H9 (cell line): ENCODE data around the gene STPG1. TPM values are rescaled to one million over a fixed set of nuclear protein-coding genes. Genes with fewer than 3 reads are reported as not detected.
"Not testable (repeated sequence)": the region's sequence is repeated elsewhere in the genome, so short reads cannot be mapped to it uniquely, and the experiment has no call there.

Source experiments
- DNase-seq: peaks from one replicate; pipeline ENCODE4 v3.0.0-alpha.2; 2017
- H2AFZ ChIP-seq: one replicate; pipeline ENCODE4 v1.6.1; 2013; ENCODE audit warnings: mild to moderate bottlenecking, low read length, control low read depth, moderate library complexity
- H2AK5ac ChIP-seq: 2 replicates; pipeline ENCODE4 v1.6.1; 2013; ENCODE audit warnings: low read length, control low read depth, mixed read lengths; ENCODE audit not compliant: insufficient read length
- H2BK120ac ChIP-seq: one replicate; pipeline ENCODE4 v1.6.1; 2013; ENCODE audit warnings: low read depth, mild to moderate bottlenecking, low read length, control low read depth, inconsistent platforms; ENCODE audit not compliant: poor library complexity, severe bottlenecking
- H2BK12ac ChIP-seq: 2 replicates; pipeline ENCODE4 v1.6.1; 2013; ENCODE audit warnings: low read length, control low read depth, mixed read lengths, low read depth; ENCODE audit not compliant: insufficient read length
- H2BK15ac ChIP-seq: 2 replicates; pipeline ENCODE4 v1.6.1; 2013; ENCODE audit warnings: low read depth, low read length, control low read depth
- H2BK20ac ChIP-seq: one replicate; pipeline ENCODE4 v1.6.1; 2013; ENCODE audit warnings: low read depth, mild to moderate bottlenecking, low read length, control low read depth, inconsistent platforms; ENCODE audit not compliant: poor library complexity, severe bottlenecking
- H2BK5ac ChIP-seq: 2 replicates; pipeline ENCODE4 v1.6.1; 2013; ENCODE audit warnings: low read length, control low read depth, mixed read lengths; ENCODE audit not compliant: insufficient read length
- H3K14ac ChIP-seq: 2 replicates; pipeline ENCODE4 v1.6.1; 2013; ENCODE audit warnings: low read length, control low read depth; ENCODE audit not compliant: insufficient read depth
- H3K18ac ChIP-seq: 2 replicates; pipeline ENCODE4 v1.6.1; 2013; ENCODE audit warnings: low read depth, mild to moderate bottlenecking, mixed read lengths, low read length, control low read depth; ENCODE audit not compliant: insufficient read length
- H3K23ac ChIP-seq: 2 replicates; pipeline ENCODE4 v1.6.1; 2013; ENCODE audit warnings: low read length, control low read depth, mixed read lengths, low read depth; ENCODE audit not compliant: insufficient read length
- H3K23me2 ChIP-seq: 2 replicates; pipeline ENCODE4 v1.6.1; 2013; ENCODE audit warnings: low read depth, mild to moderate bottlenecking, mixed read lengths, low read length, control low read depth; ENCODE audit not compliant: insufficient read length, poor library complexity, severe bottlenecking
- H3K27ac ChIP-seq: 2 replicates; pipeline ENCODE4 v1.5.1; 2013; ENCODE audit warnings: low read length, control low read depth, mixed read lengths, low read depth; ENCODE audit not compliant: insufficient read length
- H3K27me3 ChIP-seq: 2 replicates; pipeline ENCODE4 v1.6.1; 2013; ENCODE audit warnings: low read length, control low read depth, inconsistent platforms; ENCODE audit not compliant: insufficient read depth
- H3K4ac ChIP-seq: 2 replicates; pipeline ENCODE4 v1.6.1; 2013; ENCODE audit warnings: low read depth, mild to moderate bottlenecking, control low read depth, inconsistent platforms, low read length, moderate library complexity
- H3K4me1 ChIP-seq: 2 replicates; pipeline ENCODE4 v1.6.1; 2013; ENCODE audit warnings: low read length, control low read depth, inconsistent platforms; ENCODE audit not compliant: insufficient read depth
- H3K4me2 ChIP-seq: 2 replicates; pipeline ENCODE4 v1.6.1; 2013; ENCODE audit warnings: low read length, control low read depth, mixed read lengths; ENCODE audit not compliant: insufficient read length, insufficient read depth
- H3K56ac ChIP-seq: 2 replicates; pipeline ENCODE4 v1.6.1; 2013; ENCODE audit warnings: low read depth, mild to moderate bottlenecking, mixed read lengths, low read length, control low read depth; ENCODE audit not compliant: insufficient read length
- H3K79me1 ChIP-seq: 2 replicates; pipeline ENCODE4 v1.6.1; 2013; ENCODE audit warnings: low read depth, mild to moderate bottlenecking, moderate library complexity, low read length, control low read depth, inconsistent platforms; ENCODE audit not compliant: insufficient read depth, poor library complexity, severe bottlenecking
- H3K79me2 ChIP-seq: 2 replicates; pipeline ENCODE4 v1.6.1; 2013; ENCODE audit warnings: low read length, control low read depth, inconsistent platforms; ENCODE audit not compliant: insufficient read depth
- H3K9ac ChIP-seq: 2 replicates; pipeline ENCODE4 v1.6.1; 2013; ENCODE audit warnings: low read length, control low read depth, mixed read lengths; ENCODE audit not compliant: insufficient read length; ENCODE audit errors: extremely low read depth
- H3K9me3 ChIP-seq: one replicate; pipeline ENCODE4 v1.6.1; 2013; ENCODE audit warnings: low read depth, low read length, inconsistent platforms; ENCODE audit not compliant: control insufficient read depth
- H3T11ph ChIP-seq: one replicate; pipeline ENCODE4 v1.6.1; 2013; ENCODE audit warnings: mild to moderate bottlenecking, low read length, control low read depth, inconsistent platforms
- H4K20me1 ChIP-seq: one replicate; pipeline ENCODE4 v1.6.1; 2013; ENCODE audit not compliant: control insufficient read depth, insufficient read length, insufficient read depth
- H4K5ac ChIP-seq: 2 replicates; pipeline ENCODE4 v1.6.1; 2013; ENCODE audit warnings: low read depth, mild to moderate bottlenecking, mixed read lengths, low read length, control low read depth; ENCODE audit not compliant: insufficient read length
- H4K8ac ChIP-seq: replicated peaks from 2 replicates; pipeline ENCODE4 v1.6.1; 2013; ENCODE audit warnings: low read length, control low read depth, mixed read lengths, low read depth; ENCODE audit not compliant: insufficient read length
- H4K91ac ChIP-seq: 2 replicates; pipeline ENCODE4 v1.6.1; 2013; ENCODE audit warnings: low read depth, mild to moderate bottlenecking, moderate library complexity, mixed read lengths, low read length, control low read depth; ENCODE audit not compliant: insufficient read length
- H3K27ac Mint-ChIP-seq, 3 experiments: 2 replicates in 2 of 3; 3 replicates in 1 of 3; pipeline ENCODE4 v1.8.0; 2020 to 2021; ENCODE audit warnings: mixed read lengths in 3 of 3, mild to moderate bottlenecking in 1 of 3, moderate library complexity in 1 of 3
- H3K27me3 Mint-ChIP-seq: 2 replicates; pipeline ENCODE4 v1.8.0; 2021; ENCODE audit warnings: low read depth, mild to moderate bottlenecking, moderate library complexity, mixed read lengths
- H3K36me3 Mint-ChIP-seq, 3 experiments: 2 replicates in 2 of 3; 3 replicates in 1 of 3; pipeline ENCODE4 v1.8.0; 2020 to 2021; ENCODE audit warnings: low read depth in 3 of 3, mixed read lengths in 3 of 3; ENCODE audit not compliant: insufficient read depth in 1 of 3
- H3K4me1 Mint-ChIP-seq, 2 experiments: 2 replicates each; pipeline ENCODE4 v1.8.0; 2020; ENCODE audit warnings: mixed read lengths in 2 of 2
- H3K4me3 Mint-ChIP-seq, 2 experiments: 2 replicates in 1 of 2; 3 replicates in 1 of 2; pipeline ENCODE4 v1.8.0; 2020 to 2021; ENCODE audit warnings: mild to moderate bottlenecking in 2 of 2, mixed read lengths in 2 of 2, moderate library complexity in 1 of 2
- H3K9me3 Mint-ChIP-seq, 2 experiments: 2 replicates in 1 of 2; 3 replicates in 1 of 2; pipeline ENCODE4 v1.8.0; 2020; ENCODE audit warnings: mild to moderate bottlenecking in 2 of 2, mixed read lengths in 2 of 2, moderate library complexity in 1 of 2
- CTCF ChIP-seq: fragments of 200-600 bp; sonication (generic); conservative IDR thresholded peaks from 3 replicates; pipeline ENCODE4 v1.8.0; 2021; ENCODE audit warnings: antibody characterized with exemption, mild to moderate bottlenecking
- WGBS: extraction: QIAGEN DNeasy Blood & Tissue Kit; methylation state at CpG from one replicate; pipeline ENCODE4 v1.1.7; 2013; ENCODE audit warnings: missing lambda C conversion rate, low lambda C conversion rate, mixed read lengths; ENCODE audit not compliant: insufficient read length; ENCODE audit errors: extremely low coverage; 5-methylcytosine and 5-hydroxymethylcytosine counted together
- long read RNA-seq: library from polyadenylated mRNA; unstranded; transcript quantifications from one replicate; pipeline ENCODE4 v2.0.0, GENCODE V29; 2020
- total RNA-seq: library from RNA; stranded (reverse); gene quantifications from 2 replicates; pipeline ENCODE4 v1.2.1, GENCODE V29; 2021

STPG1 gene, protein sequence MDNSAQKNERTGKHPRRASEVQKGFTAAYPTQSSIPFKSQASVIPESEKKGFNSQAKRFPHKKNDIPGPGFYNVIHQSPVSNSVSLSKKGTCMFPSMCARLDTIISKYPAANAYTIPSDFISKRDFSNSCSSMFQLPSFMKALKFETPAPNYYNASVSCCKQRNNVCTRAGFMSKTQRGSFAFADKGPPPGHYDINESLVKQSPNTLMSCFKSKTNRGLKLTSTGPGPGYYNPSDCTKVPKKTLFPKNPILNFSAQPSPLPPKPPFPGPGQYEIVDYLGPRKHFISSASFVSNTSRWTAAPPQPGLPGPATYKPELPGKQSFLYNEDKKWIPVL
- 8.3 and 9.5 TPM in 2 replicates for total RNA-seq
- long read RNA-seq, transcript STPG1-202 (9 exons, 2,715 nt): major isoform, 15 of 36 reads
- long read RNA-seq, partial matches to known transcripts: 6 of 36 reads
- long read RNA-seq, other reads (novel, unspliced or antisense): 11 of 36 reads

DNA sequence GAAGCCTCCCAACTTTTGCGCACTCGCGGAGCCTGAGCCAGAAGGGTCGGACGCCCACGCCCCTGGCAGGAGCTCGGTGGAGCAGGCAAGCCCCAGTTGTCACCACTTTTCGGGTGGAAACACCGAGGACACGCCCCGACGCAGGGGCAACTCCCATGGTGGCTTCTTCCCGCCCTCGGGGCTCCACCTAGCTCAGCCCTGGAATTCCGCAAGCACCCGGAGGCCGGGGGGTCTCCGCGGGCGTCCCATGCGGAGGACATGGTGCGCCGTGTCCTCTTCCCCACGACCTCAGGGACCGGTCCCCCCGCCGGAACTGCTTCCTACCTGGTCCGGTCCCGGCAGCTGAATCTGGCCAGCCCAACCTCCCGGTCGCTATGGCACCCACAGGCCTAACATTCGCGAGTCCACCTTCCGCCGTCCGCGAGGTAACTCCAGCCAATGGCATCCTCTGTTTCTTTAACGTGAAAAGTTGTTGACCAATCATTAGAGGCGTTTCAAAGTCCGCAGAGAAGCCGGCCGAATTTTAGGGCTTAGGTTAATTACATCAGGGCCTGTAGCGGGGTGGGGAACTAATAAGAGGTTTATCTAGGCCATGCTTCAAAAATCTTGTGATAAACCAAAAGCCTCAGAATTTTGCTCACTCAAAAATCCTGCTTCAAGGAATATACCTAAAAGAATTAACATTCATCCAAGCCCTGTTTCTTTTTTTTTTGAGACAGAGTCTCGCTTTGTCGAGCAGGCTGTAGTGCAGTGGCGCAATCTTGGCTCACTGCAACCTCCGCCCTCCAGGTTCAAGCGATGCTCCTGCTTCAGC, at the start of gene STPG1:
TSS of gene STPG1 (minus strand) at position 433 of the 814 bp plus-strand sequence. CDS start 12,394 bp downstream, outside the sequence.
- Histone ChIP-seq H4K20me1 (no peaks in the 10 kb centered on the region), H3K9ac (peak within 1 kb of the TSS; percentile 76), H2BK12ac (no peak within 1 kb of the TSS), H3T11ph (no peak within 1 kb of the TSS), H2BK20ac (no peak within 1 kb of the TSS), H3K79me2 (no peaks in the 10 kb centered on the region), H3K14ac (peak within 1 kb of the TSS; percentile 66; the same call in 1 of the 2 replicates), H2AK5ac (no peak within 1 kb of the TSS), H3K23ac (no peak within 1 kb of the TSS), H2BK15ac (no peak within 1 kb of the TSS), H3K27me3 (no peaks in the 10 kb centered on the region), H2BK5ac (no peak within 1 kb of the TSS), H4K91ac (no peak within 1 kb of the TSS), H3K4me1 (no peaks in the 10 kb centered on the region), H2BK120ac (no peak within 1 kb of the TSS), H3K4me2 (peak within 1 kb of the TSS; percentile 50), H3K4ac (no peak within 1 kb of the TSS), H3K18ac (no peak within 1 kb of the TSS), H3K23me2 (peaks cover 12% of the 10 kb centered on the region), H3K27ac (no peak within 1 kb of the TSS), H2AFZ (no peak within 1 kb of the TSS), H3K9me3 (no peaks in the 10 kb centered on the region), H3K79me1 (no peaks in the 10 kb centered on the region), H4K5ac (no peak within 1 kb of the TSS), H3K56ac (no peak within 1 kb of the TSS), H4K8ac (no peak within 1 kb of the TSS)
- DNase-seq: peak; percentile 90
- peak within 1 kb of the TSS; percentile 86 to 93 for H3K4me3 Mint-ChIP-seq
- no peak for TF ChIP-seq CTCF
- H3K27me3 Mint-ChIP-seq: peaks cover 3% of the 10 kb centered on the region
- peaks cover 19 to 28% of the 10 kb centered on the region in 2 experiments for H3K4me1 Mint-ChIP-seq
- WGBS: no CpG with 5 or more reads among the region's 48 CpGs
- peak within 1 kb of the TSS in 2 of 3 experiments; percentile 60 to 86; a peak in 3 of 7 replicates for H3K27ac Mint-ChIP-seq
- H3K36me3 Mint-ChIP-seq: 0 out of 7 replicates have a peak, but pooled peaks cover 0 to 5% (median 0%) of the 10 kb centered on the region in 3 experiments
- no peaks in the 10 kb centered on the region; a peak in 1 of 5 replicates for H3K9me3 Mint-ChIP-seq

DNA sequence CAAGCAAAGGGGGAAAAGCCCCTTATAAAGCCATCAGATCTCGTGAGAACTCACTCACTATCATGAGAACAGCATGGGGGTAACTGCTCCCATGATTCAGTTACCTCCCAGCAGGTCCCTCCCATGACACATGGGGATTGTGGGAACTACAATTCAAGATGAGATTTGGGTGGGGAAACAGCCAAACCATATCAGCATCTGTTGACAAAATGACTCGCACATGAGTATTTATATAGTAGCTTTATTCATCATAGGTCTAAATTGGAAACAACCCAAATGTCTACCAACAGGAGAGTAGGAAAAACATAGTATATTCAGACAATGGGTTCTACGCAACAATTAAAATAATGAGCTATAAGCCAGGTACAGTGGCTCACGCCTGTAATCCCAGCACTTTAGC, 48.5 kb upstream of the STPG1 start:
- not testable (repeated sequence) for H2BK15ac ChIP-seq, H2AK5ac ChIP-seq, H2BK20ac ChIP-seq, H4K5ac ChIP-seq, H2BK120ac ChIP-seq, H3K4ac ChIP-seq, H3K9ac ChIP-seq, H3K9me3 ChIP-seq, H3K4me3 Mint-ChIP-seq, H4K91ac ChIP-seq, H3K23me2 ChIP-seq, H3K27ac ChIP-seq, H3K14ac ChIP-seq, H3K56ac ChIP-seq, H4K8ac ChIP-seq, H3K79me1 ChIP-seq, DNase-seq, H2BK5ac ChIP-seq, H4K20me1 ChIP-seq, H2AFZ ChIP-seq, H3K79me2 ChIP-seq, H3K4me2 ChIP-seq, H3K27me3 ChIP-seq, H3K9me3 Mint-ChIP-seq, H3K23ac ChIP-seq, H3K36me3 Mint-ChIP-seq, H3K27me3 Mint-ChIP-seq, H3K18ac ChIP-seq, H2BK12ac ChIP-seq, H3T11ph ChIP-seq, H3K4me1 ChIP-seq
- no CpG with 5 or more reads among the region's 4 CpGs for WGBS
- Mint-ChIP-seq H3K27ac (peak overlapping the region in 2 of 3 experiments; percentile 10 to 40; a peak in 3 of 7 replicates), H3K4me1 (peaks cover 37 to 41% of the 10 kb centered on the region in 2 experiments)
